ENCODE results near the gene PRELID2. TPM values are rescaled to one million over a fixed set of nuclear protein-coding genes. Genes with fewer than 3 reads are reported as not detected.

PRELID2 gene
- total and polyA plus RNA-seq, 9 donors = 2.1 to 20.1 (median 3.1) TPM

GRCh38 chr5:145777445-145778063, 57.6 kb downstream of the PRELID2 start:
- Histone ChIP-seq H3K27me3 (ENCODE audit: control insufficient read depth, insufficient read depth, low read length) (no peaks in the 10 kb centered on the region), H3K27ac (ENCODE audit: low read length) (no peak overlapping the region), H3K4me1 (ENCODE audit: control insufficient read depth, insufficient read depth, low read length) (no peaks in the 10 kb centered on the region), H3K9me3 (replicated peaks; ENCODE audit: control insufficient read depth, low read depth, low read length) (peaks cover 2% of the 10 kb centered on the region), H3K36me3 (ENCODE audit: control insufficient read depth, insufficient read depth, low read length) (no peaks in the 10 kb centered on the region), H3K4me3 (ENCODE audit: low read length) (no peak overlapping the region)
- DNase-seq = no peak
- 88% methylated on average over 10 of the region's 11 CpGs for WGBS (ENCODE audit: insufficient coverage)

GRCh38 chr5:145776886-145777285, 58.3 kb downstream of the PRELID2 start:
- peaks cover 2% of the 10 kb centered on the region for H3K9me3 ChIP-seq (replicated peaks; ENCODE audit: control insufficient read depth, low read depth, low read length)
- no peaks in the 10 kb centered on the region for H3K36me3 ChIP-seq (ENCODE audit: control insufficient read depth, insufficient read depth, low read length)
- no peak overlapping the region for H3K27ac ChIP-seq (ENCODE audit: low read length)
- H3K4me3 ChIP-seq (ENCODE audit: low read length) = no peak overlapping the region
- H3K27me3 ChIP-seq (ENCODE audit: control insufficient read depth, insufficient read depth, low read length) = no peaks in the 10 kb centered on the region
- H3K4me1 ChIP-seq (ENCODE audit: control insufficient read depth, insufficient read depth, low read length) = no peaks in the 10 kb centered on the region
- DNase-seq = peak; percentile 31
- 29% methylated on average over 1 of the region's 2 CpGs for WGBS (ENCODE audit: insufficient coverage)

- Histone ChIP-seq H3K36me3 (ENCODE audit: control insufficient read depth, insufficient read depth, low read length) (no peaks in the 10 kb centered on the region), H3K27me3 (ENCODE audit: control insufficient read depth, insufficient read depth, low read length) (no peaks in the 10 kb centered on the region), H3K9me3 (replicated peaks; ENCODE audit: control insufficient read depth, low read depth, low read length) (peaks cover 2% of the 10 kb centered on the region), H3K4me3 (ENCODE audit: low read length) (no peak overlapping the region), H3K4me1 (ENCODE audit: control insufficient read depth, insufficient read depth, low read length) (no peaks in the 10 kb centered on the region), H3K27ac (ENCODE audit: low read length) (no peak overlapping the region)
- peak; percentile 23 for DNase-seq
- 40% methylated on average over 1 of the region's 2 CpGs for WGBS (ENCODE audit: insufficient coverage)
These were observed 59.2 kb downstream of the PRELID2 start for GRCh38 chr5:145775893-145776444.

GRCh38 chr5:145775411-145775810, 59.7 kb downstream of the PRELID2 start:
- DNase-seq = no peak
- Histone ChIP-seq H3K9me3 (replicated peaks; ENCODE audit: control insufficient read depth, low read depth, low read length) (peaks cover 2% of the 10 kb centered on the region), H3K4me3 (ENCODE audit: low read length) (no peak overlapping the region), H3K27ac (ENCODE audit: low read length) (no peak overlapping the region), H3K27me3 (ENCODE audit: control insufficient read depth, insufficient read depth, low read length) (no peaks in the 10 kb centered on the region), H3K4me1 (ENCODE audit: control insufficient read depth, insufficient read depth, low read length) (no peaks in the 10 kb centered on the region), H3K36me3 (ENCODE audit: control insufficient read depth, insufficient read depth, low read length) (no peaks in the 10 kb centered on the region)
- no CpG with 5 or more reads among the region's 1 CpG for WGBS (ENCODE audit: insufficient coverage)

- WGBS (ENCODE audit: insufficient coverage) = 88% methylated on average over 1 of the region's 1 CpG
- no peak for DNase-seq
- Histone ChIP-seq H3K27ac (ENCODE audit: low read length) (no peak overlapping the region), H3K27me3 (ENCODE audit: control insufficient read depth, insufficient read depth, low read length) (no peaks in the 10 kb centered on the region), H3K4me1 (ENCODE audit: control insufficient read depth, insufficient read depth, low read length) (no peaks in the 10 kb centered on the region), H3K4me3 (ENCODE audit: low read length) (no peak overlapping the region), H3K36me3 (ENCODE audit: control insufficient read depth, insufficient read depth, low read length) (no peaks in the 10 kb centered on the region), H3K9me3 (replicated peaks; ENCODE audit: control insufficient read depth, low read depth, low read length) (peaks cover 2% of the 10 kb centered on the region)
These were observed 60.7 kb downstream of the PRELID2 start for GRCh38 chr5:145774442-145774841.

- no peak overlapping the region for H3K27ac ChIP-seq (ENCODE audit: low read length)
- H3K27me3 ChIP-seq (ENCODE audit: control insufficient read depth, insufficient read depth, low read length) = no peaks in the 10 kb centered on the region
- no peak overlapping the region for H3K4me3 ChIP-seq (ENCODE audit: low read length)
- H3K36me3 ChIP-seq (ENCODE audit: control insufficient read depth, insufficient read depth, low read length) = no peaks in the 10 kb centered on the region
- DNase-seq = no peak
- no peaks in the 10 kb centered on the region for H3K4me1 ChIP-seq (ENCODE audit: control insufficient read depth, insufficient read depth, low read length)
- peaks cover 1% of the 10 kb centered on the region for H3K9me3 ChIP-seq (replicated peaks; ENCODE audit: control insufficient read depth, low read depth, low read length)
These were observed 62.7 kb downstream of the PRELID2 start for GRCh38 chr5:145772466-145772865.

GRCh38 chr5:145768863-145769262, 66.3 kb downstream of the PRELID2 start:
- no peak for DNase-seq

GRCh38 chr5:145764325-145764724, 70.8 kb downstream of the PRELID2 start:
- 100% methylated on average over 1 of the region's 1 CpG for WGBS (ENCODE audit: insufficient coverage)
- H3K27me3 ChIP-seq (ENCODE audit: control insufficient read depth, insufficient read depth, low read length) = no peaks in the 10 kb centered on the region
- peaks cover 4% of the 10 kb centered on the region for H3K9me3 ChIP-seq (replicated peaks; ENCODE audit: control insufficient read depth, low read depth, low read length)
- DNase-seq = no peak
- H3K27ac ChIP-seq (ENCODE audit: low read length) = no peak overlapping the region
- H3K36me3 ChIP-seq (ENCODE audit: control insufficient read depth, insufficient read depth, low read length) = no peaks in the 10 kb centered on the region
- H3K4me1 ChIP-seq (ENCODE audit: control insufficient read depth, insufficient read depth, low read length) = no peaks in the 10 kb centered on the region
- no peak overlapping the region for H3K4me3 ChIP-seq (ENCODE audit: low read length)

More at GRCh38 chr5:145768863-145769262, 66.3 kb downstream of the PRELID2 start:
- WGBS (ENCODE audit: insufficient coverage) = no CpG with 5 or more reads among the region's 3 CpGs
- Histone ChIP-seq H3K27ac (ENCODE audit: low read length) (no peak overlapping the region), H3K9me3 (replicated peaks; ENCODE audit: control insufficient read depth, low read depth, low read length) (peaks cover 4% of the 10 kb centered on the region), H3K36me3 (ENCODE audit: control insufficient read depth, insufficient read depth, low read length) (no peaks in the 10 kb centered on the region), H3K27me3 (ENCODE audit: control insufficient read depth, insufficient read depth, low read length) (no peaks in the 10 kb centered on the region), H3K4me3 (ENCODE audit: low read length) (no peak overlapping the region), H3K4me1 (ENCODE audit: control insufficient read depth, insufficient read depth, low read length) (no peaks in the 10 kb centered on the region)

- no CpG with 5 or more reads among the region's 1 CpG for WGBS (ENCODE audit: insufficient coverage)
- no peak overlapping the region for H3K27ac ChIP-seq (ENCODE audit: low read length)
- H3K36me3 ChIP-seq (ENCODE audit: control insufficient read depth, insufficient read depth, low read length) = no peaks in the 10 kb centered on the region
- peaks cover 4% of the 10 kb centered on the region for H3K9me3 ChIP-seq (replicated peaks; ENCODE audit: control insufficient read depth, low read depth, low read length)
- no peaks in the 10 kb centered on the region for H3K27me3 ChIP-seq (ENCODE audit: control insufficient read depth, insufficient read depth, low read length)
- no peaks in the 10 kb centered on the region for H3K4me1 ChIP-seq (ENCODE audit: control insufficient read depth, insufficient read depth, low read length)
- no peak for DNase-seq
- no peak overlapping the region for H3K4me3 ChIP-seq (ENCODE audit: low read length)
These were observed 72.3 kb downstream of the PRELID2 start for GRCh38 chr5:145762833-145763232.

- no CpG with 5 or more reads among the region's 4 CpGs for WGBS (ENCODE audit: insufficient coverage)
- H3K4me3 ChIP-seq (ENCODE audit: low read length) = no peak overlapping the region
- DNase-seq = no peak
- no peak overlapping the region for H3K27ac ChIP-seq (ENCODE audit: low read length)
- no peaks in the 10 kb centered on the region for H3K9me3 ChIP-seq (replicated peaks; ENCODE audit: control insufficient read depth, low read depth, low read length)
- no peaks in the 10 kb centered on the region for H3K27me3 ChIP-seq (ENCODE audit: control insufficient read depth, insufficient read depth, low read length)
- H3K4me1 ChIP-seq (ENCODE audit: control insufficient read depth, insufficient read depth, low read length) = no peaks in the 10 kb centered on the region
- H3K36me3 ChIP-seq (ENCODE audit: control insufficient read depth, insufficient read depth, low read length) = no peaks in the 10 kb centered on the region
These were observed 73.9 kb downstream of the PRELID2 start for GRCh38 chr5:145761254-145761653.

GRCh38 chr5:145760660-145761059, 74.5 kb downstream of the PRELID2 start:
- Histone ChIP-seq H3K4me3 (ENCODE audit: low read length) (no peak overlapping the region), H3K4me1 (ENCODE audit: control insufficient read depth, insufficient read depth, low read length) (no peaks in the 10 kb centered on the region), H3K36me3 (ENCODE audit: control insufficient read depth, insufficient read depth, low read length) (no peaks in the 10 kb centered on the region), H3K9me3 (replicated peaks; ENCODE audit: control insufficient read depth, low read depth, low read length) (no peaks in the 10 kb centered on the region), H3K27ac (ENCODE audit: low read length) (no peak overlapping the region), H3K27me3 (ENCODE audit: control insufficient read depth, insufficient read depth, low read length) (no peaks in the 10 kb centered on the region)
- WGBS (ENCODE audit: insufficient coverage) = no CpG with 5 or more reads among the region's 1 CpG
- DNase-seq = no peak

All from muscle of leg (tissue), 11 donors.